Measurements from ENCODE around the gene OTX2. TPM values are rescaled to one million over a fixed set of nuclear protein-coding genes. Genes with fewer than 3 reads are reported as not detected.

The OTX2 gene
- total RNA-seq, 2 experiments from 2014 or later, result not detected

DNA sequence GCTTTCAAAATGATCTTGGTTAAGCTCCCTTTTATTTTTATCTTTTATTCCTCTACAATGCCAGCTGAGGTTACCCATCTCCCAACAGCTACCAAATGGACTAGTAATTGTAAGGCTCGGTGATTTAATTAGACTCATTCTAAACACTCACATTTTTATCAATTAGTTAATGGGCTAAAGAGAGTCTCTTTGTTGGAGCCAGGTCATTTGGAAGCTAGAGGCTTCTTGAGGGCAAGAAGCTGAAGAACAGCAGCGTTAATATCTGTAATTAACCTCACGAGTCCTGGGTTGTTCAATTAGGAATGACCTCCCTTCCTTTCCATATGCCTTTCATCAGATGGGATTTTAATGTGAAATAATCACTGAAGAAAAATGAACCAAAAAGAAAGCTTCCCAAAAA lies 56.9 kb downstream of the OTX2 start:
- POLR2A ChIA-PET, result interaction anchor here (1.1 to 1.3 kb wide), 2 partner anchors 14 to 146 kb away, joined by 3 read pairs; no protein-coding TSS in a partner anchor

DNA sequence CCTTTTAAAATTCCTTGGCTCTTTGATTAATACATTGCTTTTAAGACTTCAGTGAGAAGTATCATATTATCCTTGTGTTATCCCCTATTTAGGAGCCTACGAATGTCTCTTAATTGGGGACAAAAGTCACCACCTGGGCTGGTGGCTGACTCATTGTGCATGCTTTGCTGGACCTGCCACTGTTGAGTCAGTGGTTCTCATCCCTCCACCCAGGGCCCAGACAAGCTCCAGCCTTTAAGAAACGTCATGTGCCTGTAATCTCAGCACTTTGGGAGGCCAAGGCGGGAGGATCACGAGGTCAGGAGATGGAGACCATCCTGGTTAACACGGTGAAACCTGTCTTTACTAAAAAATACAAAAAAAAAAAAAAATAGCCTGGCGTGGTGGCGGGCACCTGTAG lies 57.9 kb downstream of the OTX2 start:
- no TSS peak for BruUV-seq (replicated peaks)
- CTCF ChIA-PET (ENCODE audit: unreplicated experiment), result no interaction called here
- POLR2A ChIA-PET, result no interaction called here
- TF ChIP-seq CTCF (conservative IDR thresholded peaks at IDR 0.05; ENCODE audit: low read length), result no peak
- no peak for TF ChIP-seq EZH2phosphoT487 (IDR thresholded peaks at IDR 0.05; ENCODE audit: borderline replicate concordance, low read depth, low read length)
- DNase-seq (ENCODE audit: low spot score), result no peak
- no peak overlapping the region for H3K4me3 ChIP-seq (ENCODE audit: low read depth, low read length, poor library complexity, severe bottlenecking)
- H3K9me3 ChIP-seq (ENCODE audit: low read length), result no peaks in the 10 kb centered on the region
- no peak overlapping the region for H3K4me2 ChIP-seq (ENCODE audit: low read length)
- H2AFZ ChIP-seq (ENCODE audit: low read length), result no peak overlapping the region
- no peaks in the 10 kb centered on the region for H4K20me1 ChIP-seq (ENCODE audit: insufficient read depth, low read length)
- H3K27ac ChIP-seq (ENCODE audit: low read depth, low read length, poor library complexity, severe bottlenecking), result no peak overlapping the region
- H3K79me2 ChIP-seq (ENCODE audit: insufficient read depth, low read depth, low read length), result no peaks in the 10 kb centered on the region
- intact Hi-C loops (cut with micrococcal nuclease; ENCODE audit: unreplicated experiment), result no loop called here
- no peaks in the 10 kb centered on the region for H3K4me1 ChIP-seq (ENCODE audit: insufficient read depth, low read length, poor library complexity, severe bottlenecking)
- H3K36me3 ChIP-seq (ENCODE audit: insufficient read depth, low read length), result no peaks in the 10 kb centered on the region
- H3K9me2 ChIP-seq (ENCODE audit: insufficient read depth, low read length), result no peaks in the 10 kb centered on the region

More for the DNA sequence above, 56.9 kb downstream of the OTX2 start:
- no peaks in the 10 kb centered on the region for H3K79me2 ChIP-seq (ENCODE audit: insufficient read depth, low read depth, low read length)
- BruUV-seq (replicated peaks), result no TSS peak
- no peak overlapping the region for H3K4me2 ChIP-seq (ENCODE audit: low read length)
- TF ChIP-seq EZH2phosphoT487 (IDR thresholded peaks at IDR 0.05; ENCODE audit: borderline replicate concordance, low read depth, low read length) (no peak), CTCF (conservative IDR thresholded peaks at IDR 0.05; ENCODE audit: low read length) (no peak)
- no peaks in the 10 kb centered on the region for H3K4me1 ChIP-seq (ENCODE audit: insufficient read depth, low read length, poor library complexity, severe bottlenecking)
- no peak overlapping the region for H2AFZ ChIP-seq (ENCODE audit: low read length)
- no peaks in the 10 kb centered on the region for H4K20me1 ChIP-seq (ENCODE audit: insufficient read depth, low read length)
- H3K9me2 ChIP-seq (ENCODE audit: insufficient read depth, low read length), result no peaks in the 10 kb centered on the region
- H3K4me3 ChIP-seq (ENCODE audit: low read depth, low read length, poor library complexity, severe bottlenecking), result no peak overlapping the region
- no peaks in the 10 kb centered on the region for H3K36me3 ChIP-seq (ENCODE audit: insufficient read depth, low read length)
- no peaks in the 10 kb centered on the region for H3K9me3 ChIP-seq (ENCODE audit: low read length)
- CTCF ChIA-PET (ENCODE audit: unreplicated experiment), result no interaction called here
- H3K27ac ChIP-seq (ENCODE audit: low read depth, low read length, poor library complexity, severe bottlenecking), result no peak overlapping the region
- no peak for DNase-seq (ENCODE audit: low spot score)
- intact Hi-C loops (cut with micrococcal nuclease; ENCODE audit: unreplicated experiment), result no loop called here

DNA sequence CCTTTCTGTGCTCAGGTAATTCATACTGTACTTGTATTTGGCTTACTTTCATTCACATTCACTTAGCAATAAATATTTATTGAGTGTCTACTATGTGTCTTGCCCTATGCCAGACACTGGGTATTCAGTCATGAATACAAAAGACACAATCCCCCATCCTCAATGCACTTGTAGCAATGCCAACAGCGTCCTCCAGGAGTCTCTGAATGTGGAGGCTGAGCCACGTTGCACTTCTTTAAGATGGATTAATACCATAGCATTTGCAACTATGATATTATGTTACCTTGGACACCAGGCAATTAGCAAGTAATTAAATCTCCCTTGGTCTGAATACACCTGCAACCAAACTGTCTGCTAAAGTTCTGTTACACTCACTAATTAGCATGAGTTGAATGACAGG lies 58.8 kb downstream of the OTX2 start:
- Histone ChIP-seq H3K4me1 (ENCODE audit: insufficient read depth, low read length, poor library complexity, severe bottlenecking) (no peaks in the 10 kb centered on the region), H2AFZ (ENCODE audit: low read length) (no peak overlapping the region), H3K27ac (ENCODE audit: low read depth, low read length, poor library complexity, severe bottlenecking) (no peak overlapping the region), H3K4me3 (ENCODE audit: low read depth, low read length, poor library complexity, severe bottlenecking) (no peak overlapping the region), H3K4me2 (ENCODE audit: low read length) (no peak overlapping the region), H3K9me3 (ENCODE audit: low read length) (no peaks in the 10 kb centered on the region), H4K20me1 (ENCODE audit: insufficient read depth, low read length) (no peaks in the 10 kb centered on the region), H3K79me2 (ENCODE audit: insufficient read depth, low read depth, low read length) (no peaks in the 10 kb centered on the region), H3K9me2 (ENCODE audit: insufficient read depth, low read length) (no peaks in the 10 kb centered on the region), H3K36me3 (ENCODE audit: insufficient read depth, low read length) (no peaks in the 10 kb centered on the region)
- BruUV-seq (replicated peaks), result no TSS peak
- intact Hi-C loops (cut with micrococcal nuclease; ENCODE audit: unreplicated experiment), result no loop called here
- TF ChIP-seq EZH2phosphoT487 (IDR thresholded peaks at IDR 0.05; ENCODE audit: borderline replicate concordance, low read depth, low read length) (no peak), CTCF (conservative IDR thresholded peaks at IDR 0.05; ENCODE audit: low read length) (no peak)
- DNase-seq (ENCODE audit: low spot score), result no peak
- CTCF ChIA-PET (ENCODE audit: unreplicated experiment), result no interaction called here
- POLR2A ChIA-PET, result no interaction called here

Small RNA genes within 50 kb of the gene (small RNA-seq; reads per million reads assigned to genes)
- not detected for gene RN7SL461P
- gene RNU6-1204P, result not detected

Other genes with a start within 250 kb of the OTX2 start
- 12.4 and 16.8 TPM in 2 replicates for gene TMEM260, start 230.7 kb downstream of the OTX2 start, total RNA-seq (2014; rRNA removed; shearing (Covaris generic))
- 19.5 and 20.1 TPM in 2 replicates for gene TMEM260, start 230.7 kb downstream of the OTX2 start, total RNA-seq (2022)